Measurements from ENCODE around the gene COL24A1.

DNA sequence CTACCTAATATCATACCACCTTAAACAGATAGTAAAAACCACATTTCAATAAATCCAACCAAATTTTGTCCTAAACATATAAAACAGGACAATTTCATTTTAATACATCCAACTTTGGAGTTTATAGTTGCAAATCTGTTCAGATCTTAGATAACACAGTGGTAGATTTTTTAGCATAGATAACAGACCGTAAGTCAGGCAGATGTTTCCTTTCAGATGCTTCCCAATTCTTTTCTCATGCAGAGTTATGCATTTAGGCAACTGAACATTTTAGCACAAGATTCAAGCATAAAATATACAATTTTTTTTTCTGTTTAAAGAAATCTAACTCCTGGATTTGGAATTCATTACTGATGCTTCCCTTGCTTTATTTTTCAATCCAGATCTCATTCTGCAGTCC, 291.8 kb downstream of the COL24A1 start:
- TF ChIP-seq EZH2 (IDR thresholded peaks at IDR 0.05) (no peak), POLR2AphosphoS5 (IDR thresholded peaks at IDR 0.05; ENCODE audit: borderline replicate concordance, low read depth, low read length) (no peak)
